DMS53 treated with DMSO at 0.1 percent for 48 hours (cell line): ENCODE results near the gene C1orf226.
"Not testable (repeated sequence)": the region's sequence is repeated elsewhere in the genome, so short reads cannot be mapped to it uniquely, and the experiment has no call there.

Experiments used
- DNase-seq: peaks from one replicate; lab custom pipeline; 2025; ENCODE audit not compliant: unreplicated experiment; lab: John Stamatoyannopoulos, UW

Gene C1orf226

GRCh38 chr1:162404550-162405160 is 23.1 kb downstream of the C1orf226 start:
- no peak for DNase-seq

GRCh38 chr1:162405800-162406199 is 24.3 kb downstream of the C1orf226 start:
- no peak for DNase-seq

- no peak for DNase-seq
Observed at GRCh38 chr1:162406811-162407210, 25.3 kb downstream of the C1orf226 start.

GRCh38 chr1:162407539-162407938 is 26.0 kb downstream of the C1orf226 start:
- DNase-seq = no peak

- no peak for DNase-seq
Observed at GRCh38 chr1:162412002-162412401, 30.5 kb downstream of the C1orf226 start, which contains the start of gene SH2D1B. Gene SH2D1B, minus strand, starts transcription at chr1:162412136. Its CDS starts 120 bp downstream, at chr1:162412016.

- no peak for DNase-seq
Observed at GRCh38 chr1:162416215-162416614, 34.7 kb downstream of the C1orf226 start.

- no peak for DNase-seq
Observed at GRCh38 chr1:162416909-162417308, 35.4 kb downstream of the C1orf226 start.

GRCh38 chr1:162417650-162418049 is 36.1 kb downstream of the C1orf226 start:
- no peak for DNase-seq

- not testable (repeated sequence) for DNase-seq
Observed at GRCh38 chr1:162418584-162418983, 37.1 kb downstream of the C1orf226 start.

- not testable (repeated sequence) for DNase-seq
Observed at GRCh38 chr1:162419450-162419931, 38.0 kb downstream of the C1orf226 start.

- DNase-seq = no peak
Observed at GRCh38 chr1:162420120-162420519, 38.6 kb downstream of the C1orf226 start.

- DNase-seq = no peak
Observed at GRCh38 chr1:162421258-162422164, 40.0 kb downstream of the C1orf226 start.

- DNase-seq = no peak
Observed at GRCh38 chr1:162422662-162423375, 41.3 kb downstream of the C1orf226 start.

- DNase-seq = no peak
Observed at GRCh38 chr1:162430583-162430982, 49.1 kb downstream of the C1orf226 start.

- DNase-seq = not testable (repeated sequence)
Observed at GRCh38 chr1:162432977-162433713, 51.6 kb downstream of the C1orf226 start.
